HepG2 (cell line): ENCODE results near the gene SH3BGRL2. TPM values are rescaled to one million over a fixed set of nuclear protein-coding genes. Genes with fewer than 3 reads are reported as not detected.

Experiments
- ATAC-seq: fragments of 200-7000 bp; cut with Tn5 transposase; 3 replicates; pipeline ENCODE4 v1.9.1; 2020; ENCODE audit warnings: mild to moderate bottlenecking, moderate library complexity
- BruUV-seq: library from RNA; stranded (reverse); fragments of 400-500 nt; replicated peaks from 2 replicates; lab custom pipeline; 2021; lab: Mats Ljungman, UMichigan
- CTCF ChIA-PET: fragments of 300-600 bp; formaldehyde crosslinking; extraction: SDS; loops from one replicate; lab custom pipeline; 2021; ENCODE audit warnings: low total read pairs, inconsistent platforms, low intra/inter-chr PET ratio; lab: Yijun Ruan, JAX
- POLR2A ChIA-PET: fragments of 350-600 bp; sonication (Branson Sonifier 250); formaldehyde crosslinking; loops from one replicate; lab custom pipeline; 2020; ENCODE audit warnings: antibody characterized with exemption, inconsistent platforms; lab: Yijun Ruan, JAX
- DNase-seq: peaks from one replicate; pipeline ENCODE4 v3.0.0-alpha.2; 2015; ENCODE audit warnings: low spot score
- FAIRE-seq: peaks from 3 replicates; lab custom pipeline; 2011; peaks lifted over from hg19 to GRCh38; lab: Jason Lieb, UNC
- H2AFZ ChIP-seq: one replicate; pipeline ENCODE4 v1.6.1; 2011; ENCODE audit warnings: low read length, inconsistent platforms
- H3K27ac ChIP-seq: fragments of 300-600 bp; 3 replicates; pipeline ENCODE4 v1.8.0; 2011; ENCODE audit warnings: mixed run types, mild to moderate bottlenecking, mixed read lengths, low read length, inconsistent platforms; ENCODE audit not compliant: insufficient read depth; ENCODE audit errors: extremely low read length
- H3K27me3 ChIP-seq, 2 experiments: fragments of 200-600 bp in 1 of 2; 2 replicates in 1 of 2; 3 replicates in 1 of 2; pipeline versions ENCODE4 v1.6.0 to v1.8.0; 2011; ENCODE audit warnings: low read length in 2 of 2, mild to moderate bottlenecking in 2 of 2, moderate library complexity in 2 of 2, inconsistent platforms in 1 of 2; ENCODE audit not compliant: insufficient read depth in 2 of 2, control insufficient read depth in 1 of 2
- H3K36me3 ChIP-seq, 2 experiments: fragments of 200-600 bp in 1 of 2; replicated peaks in 1 of 2; 2 replicates in 1 of 2; 3 replicates in 1 of 2; pipeline versions ENCODE4 v1.5.1 to v1.8.0; 2011; ENCODE audit warnings: low read length in 2 of 2, inconsistent platforms in 1 of 2; ENCODE audit not compliant: insufficient read depth in 2 of 2, control insufficient read depth in 1 of 2
- H3K4me1 ChIP-seq: 2 replicates; pipeline ENCODE4 v1.5.1; 2012; ENCODE audit warnings: low read length, inconsistent platforms; ENCODE audit not compliant: insufficient read depth
- H3K4me2 ChIP-seq: 2 replicates; pipeline ENCODE4 v1.6.0; 2011; ENCODE audit warnings: low read depth, low read length, inconsistent platforms
- H3K4me3 ChIP-seq, 3 experiments: fragments of 200-600 bp in 1 of 3; sonication (generic), shearing (Covaris generic) in 1 of 3; replicated peaks in 1 of 3; 2 replicates each; pipeline ENCODE4 v1.5.1; 2011 to 2016; ENCODE audit warnings: low read length in 3 of 3, inconsistent platforms in 2 of 3, low read depth in 2 of 3, mild to moderate bottlenecking in 2 of 3, control low read depth in 1 of 3, mixed read lengths in 1 of 3; ENCODE audit not compliant: insufficient read depth in 1 of 3
- H3K79me2 ChIP-seq: one replicate; pipeline ENCODE4 v1.6.1; 2011; ENCODE audit warnings: low read length, inconsistent platforms; ENCODE audit not compliant: insufficient read depth
- H3K9ac ChIP-seq: 2 replicates; pipeline ENCODE4 v1.6.0; 2011; ENCODE audit warnings: mild to moderate bottlenecking, low read depth, low read length, inconsistent platforms; ENCODE audit not compliant: insufficient read depth
- H3K9me3 ChIP-seq: 2 replicates; pipeline ENCODE4 v1.5.1; 2012; ENCODE audit warnings: mild to moderate bottlenecking, low read length
- H4K20me1 ChIP-seq: 2 replicates; pipeline ENCODE4 v1.6.0; 2011; ENCODE audit warnings: inconsistent platforms, mild to moderate bottlenecking, low read length, moderate library complexity; ENCODE audit not compliant: insufficient read depth
- CAMTA2 ChIP-seq: sonication (generic); formaldehyde crosslinking; IDR thresholded peaks from 2 replicates; pipeline ENCODE4 v1.4.0; 2020; ENCODE audit warnings: mild to moderate bottlenecking, missing genetic modification reagents, borderline replicate concordance
- CEBPB ChIP-seq: IDR thresholded peaks from 2 replicates; pipeline ENCODE4 v1.6.1; 2011; ENCODE audit warnings: low read depth, low read length, improper control_type of control experiment, borderline replicate concordance
- SETDB1 ChIP-seq: sonication (generic); formaldehyde crosslinking; IDR thresholded peaks from 2 replicates; pipeline ENCODE4 v1.5.1; 2020; ENCODE audit warnings: missing genetic modification reagents, mild to moderate bottlenecking, borderline replicate concordance
- WGBS: methylation state at CpG from one replicate; pipeline ENCODE4 v1.1.6; 2017; ENCODE audit warnings: low lambda C conversion rate; 5-methylcytosine and 5-hydroxymethylcytosine counted together
- in situ Hi-C: cut with HindIII; loops from 2 replicates; pipeline ENCODE4 v1.10.0; 2017; ENCODE audit warnings: low pct_unique_long_range_greater_than_20kb; ENCODE audit not compliant: extremely low pct_ligation_motif_present
- intact Hi-C: fragments of 100-400 bp; cut with micrococcal nuclease; formaldehyde crosslinking; loops from one replicate; pipeline ENCODE4 v1.10.0; 2022; ENCODE audit not compliant: unreplicated experiment
- polyA plus RNA-seq, 8 experiments: library from polyadenylated mRNA; depleted of rRNA in 3 of 8; stranded (reverse) in 7 of 8; unstranded in 1 of 8; fragments of >200 nt; fragmentation: Illumina TruSeq in 4 of 8; extraction: Trizol in 4 of 8; gene quantifications; 2 replicates each; pipeline versions ENCODE4 v1.2.1 to v1.2.3, GENCODE V29; 2011 to 2016; ENCODE audit warnings: low read depth in 4 of 8, missing spikeins in 1 of 8, mixed read lengths in 1 of 8; ENCODE audit not compliant: insufficient read depth in 1 of 8
- total RNA-seq, 5 experiments: library from RNA; depleted of rRNA; stranded (reverse); fragments of >200 nt; fragmentation: Illumina TruSeq; extraction: Trizol; gene quantifications; 2 replicates each; pipeline ENCODE4 v1.2.3, GENCODE V29; 2016; ENCODE audit warnings: low read depth in 1 of 5
- TF ChIP-seq, protein P1 (sequence below): sonication (generic); formaldehyde crosslinking; IDR thresholded peaks from 2 replicates; pipeline ENCODE4 v1.4.0; 2020; ENCODE audit warnings: missing genetic modification reagents
- TF ChIP-seq, protein P2 (sequence below): sonication (generic); formaldehyde crosslinking; IDR thresholded peaks from 2 replicates; pipeline ENCODE4 v1.5.0; 2020; ENCODE audit warnings: mild to moderate bottlenecking, missing genetic modification reagents

SH3BGRL2 gene
- total and polyA plus RNA-seq, 2 of the 13 experiments (the other 11 are each of a cell fraction or from before 2014, with no cell fraction given) = 10.9 to 28.8 TPM

DNA sequence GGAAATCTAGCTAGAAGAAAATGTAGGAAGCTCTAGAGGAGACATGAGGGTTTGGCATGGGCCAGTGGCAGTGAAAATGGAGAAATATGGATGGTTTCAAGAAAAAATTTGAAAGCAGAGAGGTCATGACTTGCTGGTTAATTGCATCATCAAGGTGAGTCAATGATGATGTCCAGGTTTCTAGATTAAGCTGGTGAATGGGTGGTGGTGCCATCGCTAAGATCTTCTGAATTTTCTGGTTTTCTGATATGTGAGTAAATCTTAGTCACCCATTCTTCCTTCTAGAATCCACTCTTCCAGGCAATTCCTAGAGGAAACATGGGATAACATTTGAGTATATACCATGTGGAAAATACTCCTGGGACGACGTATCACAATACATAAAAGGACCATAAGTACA lies 25.0 kb downstream of the SH3BGRL2 start:
- Histone ChIP-seq H3K36me3 (no peaks in the 10 kb centered on the region), H3K4me3 (no peak overlapping the region), H2AFZ (no peak overlapping the region), H4K20me1 (no peaks in the 10 kb centered on the region), H3K4me1 (peaks cover 11% of the 10 kb centered on the region; the same call in 1 of the 2 replicates), H3K27ac (no peak overlapping the region), H3K27me3 (no peaks in the 10 kb centered on the region), H3K9ac (no peak overlapping the region), H3K79me2 (peaks cover 22% of the 10 kb centered on the region), H3K4me2 (no peak overlapping the region), H3K9me3 (no peaks in the 10 kb centered on the region)
- intact Hi-C loops = no loop called here
- FAIRE-seq (no peak), DNase-seq (no peak), ATAC-seq (no peak)
- in situ Hi-C loops = no loop called here
- BruUV-seq = no TSS peak
- WGBS = 98% methylated on average over 3 of the region's 3 CpGs
- CTCF ChIA-PET = no interaction called here
- POLR2A ChIA-PET = no interaction called here
- TF ChIP-seq, protein P1, sequence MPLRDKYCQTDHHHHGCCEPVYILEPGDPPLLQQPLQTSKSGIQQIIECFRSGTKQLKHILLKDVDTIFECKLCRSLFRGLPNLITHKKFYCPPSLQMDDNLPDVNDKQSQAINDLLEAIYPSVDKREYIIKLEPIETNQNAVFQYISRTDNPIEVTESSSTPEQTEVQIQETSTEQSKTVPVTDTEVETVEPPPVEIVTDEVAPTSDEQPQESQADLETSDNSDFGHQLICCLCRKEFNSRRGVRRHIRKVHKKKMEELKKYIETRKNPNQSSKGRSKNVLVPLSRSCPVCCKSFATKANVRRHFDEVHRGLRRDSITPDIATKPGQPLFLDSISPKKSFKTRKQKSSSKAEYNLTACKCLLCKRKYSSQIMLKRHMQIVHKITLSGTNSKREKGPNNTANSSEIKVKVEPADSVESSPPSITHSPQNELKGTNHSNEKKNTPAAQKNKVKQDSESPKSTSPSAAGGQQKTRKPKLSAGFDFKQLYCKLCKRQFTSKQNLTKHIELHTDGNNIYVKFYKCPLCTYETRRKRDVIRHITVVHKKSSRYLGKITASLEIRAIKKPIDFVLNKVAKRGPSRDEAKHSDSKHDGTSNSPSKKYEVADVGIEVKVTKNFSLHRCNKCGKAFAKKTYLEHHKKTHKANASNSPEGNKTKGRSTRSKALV (CRISPR knock-in tag) = no peak
- TF ChIP-seq, protein P2, sequence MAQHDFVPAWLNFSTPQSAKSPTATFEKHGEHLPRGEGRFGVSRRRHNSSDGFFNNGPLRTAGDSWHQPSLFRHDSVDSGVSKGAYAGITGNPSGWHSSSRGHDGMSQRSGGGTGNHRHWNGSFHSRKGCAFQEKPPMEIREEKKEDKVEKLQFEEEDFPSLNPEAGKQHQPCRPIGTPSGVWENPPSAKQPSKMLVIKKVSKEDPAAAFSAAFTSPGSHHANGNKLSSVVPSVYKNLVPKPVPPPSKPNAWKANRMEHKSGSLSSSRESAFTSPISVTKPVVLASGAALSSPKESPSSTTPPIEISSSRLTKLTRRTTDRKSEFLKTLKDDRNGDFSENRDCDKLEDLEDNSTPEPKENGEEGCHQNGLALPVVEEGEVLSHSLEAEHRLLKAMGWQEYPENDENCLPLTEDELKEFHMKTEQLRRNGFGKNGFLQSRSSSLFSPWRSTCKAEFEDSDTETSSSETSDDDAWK = no peak
- TF ChIP-seq CAMTA2 (CRISPR knock-in tag) = no peak
- peak; percentile 25; the same call in 1 of the 2 replicates for TF ChIP-seq CEBPB
- TF ChIP-seq SETDB1 (CRISPR knock-in tag) = no peak
- TF ChIP-seq, all 625 proteins: peak for 1
